ENCODE data around the gene FCHO2.

Gene FCHO2

DNA sequence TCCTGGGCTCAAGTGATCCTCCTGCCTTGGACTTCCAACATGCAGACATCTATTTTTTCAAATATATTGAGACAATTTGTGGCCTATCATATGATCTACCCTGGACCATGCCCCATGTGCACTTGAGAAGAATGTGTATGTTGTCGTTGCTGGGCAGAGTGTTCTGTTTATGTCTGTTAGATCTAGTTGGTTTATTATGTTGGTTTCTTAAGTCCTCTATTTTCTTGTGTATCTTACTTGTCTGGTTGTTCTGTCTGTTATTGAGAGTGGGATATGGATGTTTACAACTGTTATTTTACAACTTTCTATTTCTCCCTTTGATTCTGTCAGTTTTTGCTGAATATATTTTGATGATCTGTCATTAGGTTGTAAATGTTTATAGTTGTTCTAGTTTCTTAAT is 154.3 kb downstream of the FCHO2 start:
- no peak for DNase-seq (ENCODE audit: low spot score)

DNA sequence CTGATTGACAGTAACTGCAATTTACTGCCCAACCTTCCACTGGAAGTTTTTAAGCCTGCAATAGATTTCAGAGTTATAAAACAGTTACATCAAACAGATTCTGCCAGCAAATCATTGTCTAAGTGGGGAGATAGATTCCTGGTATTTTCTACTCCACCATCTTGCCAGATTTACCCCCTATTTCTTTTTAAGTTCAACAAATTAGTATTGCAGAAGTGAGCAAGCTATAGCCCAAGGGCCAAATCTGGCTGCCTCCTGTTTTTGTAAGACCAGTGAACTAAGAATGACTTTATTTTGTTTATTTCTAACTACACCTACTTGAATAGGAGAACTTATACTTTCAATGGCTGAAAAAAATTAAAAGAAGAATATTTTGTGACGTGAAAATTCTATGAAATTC is 155.7 kb downstream of the FCHO2 start:
- no peak for DNase-seq (ENCODE audit: low spot score)

DNA sequence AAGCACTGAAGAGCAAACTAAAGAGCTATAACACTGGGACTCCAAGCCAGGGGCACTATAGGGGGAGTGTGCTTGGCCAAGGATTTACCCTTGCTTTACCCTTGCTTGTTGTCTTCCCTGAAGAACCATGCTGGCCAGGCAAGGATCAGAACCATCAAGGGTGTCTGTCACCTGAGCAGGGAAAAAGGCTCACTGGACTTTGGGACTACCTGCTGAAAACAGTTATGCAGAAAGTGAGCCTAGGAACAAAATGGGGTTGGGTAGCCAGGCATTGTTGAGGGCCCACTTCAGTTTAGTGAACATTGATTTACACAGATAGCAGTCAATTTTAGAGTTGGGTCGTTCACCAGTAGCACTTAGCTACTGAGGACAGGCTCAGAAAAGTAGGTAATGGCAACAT is 156.5 kb downstream of the FCHO2 start:
- no peak for DNase-seq (ENCODE audit: low spot score)

DNA sequence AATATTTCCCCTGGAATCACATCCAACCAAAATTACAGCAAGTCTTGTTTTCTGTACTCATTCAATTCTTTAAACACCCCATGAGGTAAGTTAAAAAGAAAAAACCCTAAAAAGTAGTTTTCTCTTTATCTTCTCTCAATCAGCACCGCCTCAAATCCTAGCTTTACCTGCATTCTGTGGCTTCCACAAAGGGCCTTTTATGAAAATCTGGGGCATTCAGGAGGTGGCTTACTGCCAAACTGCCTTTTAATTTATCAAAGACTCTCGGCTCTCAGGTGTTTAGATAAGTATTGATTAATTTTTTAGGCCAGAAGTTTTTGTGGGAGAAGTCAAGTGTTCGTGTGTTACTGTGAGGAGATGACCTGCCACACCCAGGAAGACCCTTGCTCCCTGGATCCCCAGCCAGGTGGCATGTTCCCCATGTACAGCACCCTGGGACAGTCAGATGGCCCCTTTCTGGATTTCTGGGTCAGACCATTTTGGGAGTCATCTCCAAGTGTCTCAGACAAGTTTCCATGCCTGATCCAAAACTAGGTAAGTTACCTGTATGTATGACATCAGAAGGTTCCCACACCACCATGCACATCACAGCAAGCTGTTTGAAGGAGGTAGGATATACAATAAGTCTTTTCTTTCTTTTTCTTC is 158.3 kb downstream of the FCHO2 start:
- DNase-seq (ENCODE audit: low spot score) = no peak

DNA sequence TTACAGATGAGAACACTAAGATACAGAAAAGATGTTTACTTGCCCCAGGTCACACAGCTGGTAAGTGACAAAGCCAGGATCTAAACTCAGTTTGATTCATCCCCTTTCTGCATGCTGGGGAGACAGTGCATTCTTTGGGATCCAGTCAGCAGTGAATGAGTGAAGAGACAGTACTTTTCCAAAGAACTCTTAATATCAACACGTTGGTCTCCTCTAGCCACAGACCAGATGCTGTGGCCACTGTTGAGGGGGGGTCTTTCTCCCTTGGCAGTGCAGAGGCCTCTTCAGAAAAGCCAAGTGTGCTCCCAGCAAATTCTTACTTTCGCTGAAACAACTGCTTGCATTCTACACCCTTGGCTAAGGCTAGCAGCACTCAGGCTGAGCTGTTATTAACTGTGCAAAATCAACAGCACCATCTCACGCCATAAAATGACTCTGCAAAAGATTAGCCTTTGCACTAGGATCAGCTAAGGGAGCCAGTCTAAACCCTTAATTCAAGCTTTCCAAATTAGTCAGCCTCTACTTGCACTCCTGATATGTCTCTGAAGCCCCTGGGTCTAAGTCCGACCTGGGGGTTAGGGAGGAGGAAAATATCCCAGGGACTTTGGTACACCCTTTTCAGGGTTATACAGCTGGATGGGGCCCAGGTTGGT is 159.7 kb downstream of the FCHO2 start:
- no peak for DNase-seq (ENCODE audit: low spot score)

DNA sequence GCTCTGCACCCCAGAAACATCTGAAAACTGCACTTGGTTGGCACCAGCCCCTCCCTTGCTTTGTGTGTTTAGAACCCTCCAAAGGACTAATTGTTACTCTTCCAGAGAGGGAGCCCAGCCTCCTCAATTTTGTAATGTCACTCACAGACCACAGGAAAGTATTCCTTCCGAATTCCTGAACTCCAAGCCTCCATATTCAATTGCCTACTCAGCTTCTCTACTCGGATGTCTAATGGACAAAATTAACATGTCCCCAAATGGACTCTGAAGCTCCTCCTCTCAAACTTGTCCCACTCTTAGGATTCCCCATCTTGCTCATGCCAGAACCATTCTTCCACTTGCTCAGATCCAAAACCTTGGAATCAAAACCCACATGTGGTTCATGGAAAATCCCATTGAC is 160.7 kb downstream of the FCHO2 start:
- no peak for DNase-seq (ENCODE audit: low spot score)

DNA sequence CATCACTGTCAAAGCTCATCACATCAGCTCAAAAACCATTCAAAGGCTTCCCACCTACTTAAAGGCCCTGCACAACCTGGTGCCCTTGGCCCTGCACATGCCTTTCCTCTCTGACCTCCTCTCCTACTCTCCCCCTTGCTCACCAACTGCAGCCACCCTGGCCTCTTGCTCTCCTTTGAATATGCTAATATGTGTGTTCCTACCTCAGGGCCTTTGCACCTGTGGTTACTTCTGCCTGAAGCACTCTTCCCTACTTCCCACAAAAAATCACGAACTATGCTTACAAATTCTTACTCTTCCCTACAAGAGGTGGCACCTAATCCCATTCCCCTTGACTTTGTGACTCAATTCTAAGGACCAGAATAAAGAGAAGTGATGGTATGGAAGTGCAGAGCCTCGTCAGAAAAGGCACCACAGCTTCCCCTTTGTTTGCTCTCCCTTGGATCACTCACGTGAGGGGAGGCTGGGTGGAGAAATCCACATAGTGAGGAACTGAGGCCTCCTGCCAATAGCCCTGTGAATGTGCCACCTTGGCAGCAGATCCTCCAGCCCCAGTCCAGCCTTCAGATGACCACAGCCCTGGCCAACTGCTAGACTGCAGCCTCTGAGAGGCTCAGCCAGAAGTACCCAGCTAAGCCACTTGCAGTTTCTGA is 161.4 kb downstream of the FCHO2 start:
- DNase-seq (ENCODE audit: low spot score) = no peak

DNA sequence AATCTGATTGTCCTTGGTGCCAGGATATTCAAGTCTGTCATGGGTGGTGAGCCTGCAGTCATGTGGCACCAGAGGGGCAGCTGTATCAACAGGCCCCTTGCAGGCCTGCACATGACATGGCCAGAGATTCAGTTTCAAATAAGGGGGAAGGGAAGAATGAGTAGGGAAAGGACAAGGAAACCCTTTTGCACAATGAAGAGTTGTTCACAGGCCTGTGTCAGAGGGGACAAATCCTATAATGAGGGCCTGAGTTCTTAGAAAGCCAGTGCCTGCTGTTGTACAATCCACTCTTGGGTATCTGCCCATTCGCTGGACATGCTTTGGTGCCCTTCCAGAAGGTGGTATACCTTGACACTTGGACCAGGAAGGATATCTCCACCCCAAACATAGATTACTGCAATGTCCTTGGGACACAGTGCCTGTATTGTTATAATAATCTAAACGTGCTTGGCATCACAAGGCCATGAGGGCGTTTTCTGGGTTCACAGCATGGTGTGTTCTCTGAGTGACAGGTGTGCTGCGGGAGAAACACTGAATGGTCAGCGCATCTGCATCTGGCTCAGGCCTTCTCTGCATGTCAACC is 162.6 kb downstream of the FCHO2 start:
- no peak for DNase-seq (ENCODE audit: low spot score)

DNA sequence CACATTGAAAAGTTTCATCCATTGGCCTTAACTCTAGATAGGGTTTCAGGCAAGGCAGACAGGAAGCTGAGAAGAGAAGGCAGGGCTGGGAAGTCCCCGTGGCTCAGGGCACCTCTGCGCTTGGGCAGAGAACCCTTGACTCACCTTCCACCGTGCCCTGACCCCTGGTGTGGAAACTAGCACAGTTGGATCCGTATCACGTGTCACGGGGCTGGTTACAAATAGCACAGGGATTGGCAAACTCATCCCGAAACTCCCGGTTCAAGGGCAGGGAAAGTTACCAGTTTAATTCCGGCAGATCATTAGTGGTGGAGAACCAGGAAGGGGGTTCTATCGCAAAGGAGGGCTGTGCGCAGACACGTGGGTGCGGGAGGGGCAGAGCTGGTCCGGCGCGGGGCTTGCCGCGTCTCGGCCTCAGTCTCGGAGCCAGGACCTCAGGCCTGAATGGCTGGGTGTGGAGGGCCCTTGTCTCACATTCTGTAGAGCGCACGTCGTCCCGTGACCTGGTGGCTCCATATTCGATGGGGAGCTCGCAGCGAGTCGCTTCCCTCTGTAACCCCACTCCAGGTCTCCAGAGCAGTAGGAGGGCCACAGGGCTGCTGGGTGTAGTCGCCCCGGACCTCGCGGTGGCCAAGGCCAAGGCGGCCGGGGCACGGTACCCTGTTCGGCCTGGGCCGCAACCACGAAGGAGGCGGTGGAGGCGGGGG is 163.8 kb downstream of the FCHO2 start:
- no peak for DNase-seq (ENCODE audit: low spot score)

DNA sequence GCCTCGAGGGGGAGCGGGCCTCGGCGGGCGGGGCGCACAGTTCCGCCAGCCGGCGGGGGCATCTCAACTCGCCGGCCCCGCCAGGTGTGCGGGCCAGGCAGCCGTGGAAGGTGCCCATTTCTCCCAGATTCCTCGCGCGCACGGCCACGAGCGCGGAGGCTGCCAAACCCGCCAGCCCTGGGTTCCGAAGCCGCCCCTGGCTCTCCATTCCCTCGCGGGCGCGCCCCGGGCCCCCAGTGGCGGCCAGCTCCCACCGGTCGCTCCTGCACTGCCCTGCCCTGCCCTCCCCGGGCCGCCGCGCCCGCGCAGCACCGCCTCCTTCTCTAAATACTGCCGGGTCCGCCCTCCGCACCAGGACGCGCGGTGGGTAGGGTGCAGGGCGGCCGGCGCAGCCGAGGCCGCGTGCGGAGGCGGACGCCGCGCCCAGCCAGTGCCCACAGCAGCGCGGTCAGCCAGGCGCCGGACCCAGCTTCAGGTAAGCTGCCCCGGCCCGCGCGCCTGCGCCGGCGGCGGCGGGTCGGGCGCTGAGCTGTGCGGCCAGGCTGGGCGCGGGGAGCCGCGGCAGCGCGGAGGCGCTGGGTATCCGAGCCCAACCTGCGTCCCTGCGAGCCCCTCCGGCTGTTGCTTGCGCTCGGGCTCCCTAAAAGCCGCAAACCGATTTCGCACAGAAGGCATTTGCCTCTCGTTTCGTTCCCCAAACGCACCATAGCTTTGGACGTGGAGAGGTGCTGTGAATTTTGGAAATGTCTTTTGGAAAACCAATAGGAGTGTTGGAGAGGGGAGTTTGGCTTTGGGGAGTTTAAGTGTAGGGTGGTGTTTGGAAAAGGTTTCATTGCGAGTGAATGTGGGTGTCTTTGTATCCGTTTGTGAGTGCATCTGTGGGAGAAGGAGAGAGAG is 164.6 kb downstream of the FCHO2 start, which contains the start of gene TMEM171:
Gene TMEM171, plus strand, starts transcription at position 354 of the 897 bp plus-strand sequence. CDS start 2,799 bp downstream, outside the sequence.
- no peak for DNase-seq (ENCODE audit: low spot score)

DNA sequence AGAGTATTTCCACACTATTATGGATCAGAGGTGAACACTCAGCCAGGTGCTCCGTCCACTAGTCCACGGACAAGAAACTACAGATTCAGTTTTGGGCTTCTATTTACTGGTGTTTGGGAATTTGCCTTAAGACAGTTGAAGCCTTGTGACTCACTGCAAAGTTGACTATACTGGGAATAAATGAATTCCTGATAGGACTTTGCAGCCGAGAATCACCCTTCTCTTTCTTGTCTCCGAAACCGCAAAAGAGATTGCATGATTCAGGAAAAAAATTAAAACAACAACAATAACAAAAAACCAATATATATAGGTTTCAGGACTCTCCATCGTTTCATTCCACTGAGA is 165.2 kb downstream of the FCHO2 start:
- DNase-seq (ENCODE audit: low spot score) = no peak

DNA sequence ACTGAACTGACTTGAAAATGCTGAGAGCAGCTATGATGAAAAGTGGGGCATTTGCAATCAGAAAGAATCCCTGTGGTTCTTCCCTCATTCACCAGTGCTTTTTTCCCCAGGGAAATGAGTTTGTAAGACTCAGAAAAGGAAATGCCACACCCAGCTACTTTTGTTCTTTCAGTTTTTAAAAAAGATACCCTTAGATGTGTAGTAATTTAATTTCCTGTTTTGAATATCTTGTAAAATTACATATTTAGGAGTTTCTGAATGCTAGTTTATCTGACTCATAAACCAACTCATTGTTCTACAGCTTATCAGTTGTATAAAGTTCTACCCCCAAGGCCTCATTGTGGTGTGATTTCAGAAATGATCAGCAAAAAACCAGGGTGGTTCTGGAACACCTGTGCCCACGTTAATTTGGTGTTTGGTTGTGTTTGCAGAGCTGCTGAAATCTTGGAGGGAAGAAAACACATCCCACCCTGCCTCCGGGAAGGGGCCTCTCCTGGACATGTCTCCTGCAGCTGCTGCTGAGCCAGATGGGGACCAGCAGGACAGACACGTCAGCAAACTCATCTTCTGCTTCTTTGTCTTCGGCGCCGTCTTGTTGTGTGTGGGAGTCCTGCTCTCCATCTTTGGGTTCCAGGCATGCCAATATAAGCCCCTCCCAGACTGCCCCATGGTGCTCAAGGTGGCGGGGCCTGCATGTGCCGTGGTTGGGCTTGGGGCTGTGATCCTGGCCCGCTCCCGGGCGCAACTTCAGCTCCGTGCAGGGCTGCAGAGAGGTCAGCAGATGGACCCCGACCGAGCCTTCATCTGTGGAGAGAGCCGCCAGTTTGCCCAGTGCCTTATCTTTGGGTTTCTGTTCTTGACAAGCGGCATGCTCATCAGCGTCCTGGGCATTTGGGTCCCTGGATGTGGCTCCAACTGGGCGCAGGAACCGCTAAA is 167.3 kb downstream of the FCHO2 start:
- no peak for DNase-seq (ENCODE audit: low spot score)

DNA sequence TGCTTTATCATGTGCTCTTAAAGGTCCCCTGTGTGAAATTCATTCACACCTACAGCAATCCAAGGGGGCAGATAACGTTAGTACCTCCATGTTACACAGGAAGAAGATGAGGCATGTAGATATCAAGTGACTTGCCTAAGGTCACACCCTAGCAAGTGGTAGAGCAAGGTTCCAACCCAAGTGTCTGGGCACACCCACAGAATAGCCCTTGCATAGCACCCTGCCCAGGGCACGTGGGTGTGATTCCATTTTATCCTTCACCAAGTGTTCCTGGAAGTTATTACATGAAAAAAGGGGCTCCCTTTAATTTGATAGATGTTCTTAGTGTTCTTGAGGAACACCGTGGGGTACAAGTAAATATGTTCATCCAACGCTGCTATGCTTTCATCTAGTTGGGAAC is 169.4 kb downstream of the FCHO2 start:
- no peak for DNase-seq (ENCODE audit: low spot score)

DNA sequence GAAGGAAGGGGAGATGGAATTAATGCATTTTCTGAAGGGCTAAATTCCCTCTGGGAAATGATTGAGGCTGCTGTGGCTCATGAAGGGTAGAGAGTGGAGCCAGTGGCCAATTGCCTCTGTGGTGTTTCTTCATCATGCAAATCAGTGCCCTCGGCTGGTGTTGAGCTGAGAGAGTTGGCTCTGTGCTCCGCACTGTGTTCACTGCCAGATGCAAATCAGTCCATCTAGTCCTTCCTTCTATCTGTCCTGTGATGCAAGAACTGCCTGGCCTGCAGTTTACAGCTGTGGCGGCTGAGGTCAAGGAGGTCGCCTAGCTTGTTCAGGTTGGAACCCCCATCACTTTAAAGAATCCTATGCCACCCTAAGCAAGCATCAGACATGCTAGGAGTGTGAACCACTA is 170.5 kb downstream of the FCHO2 start:
- DNase-seq (ENCODE audit: low spot score) = peak; percentile 63

DNA sequence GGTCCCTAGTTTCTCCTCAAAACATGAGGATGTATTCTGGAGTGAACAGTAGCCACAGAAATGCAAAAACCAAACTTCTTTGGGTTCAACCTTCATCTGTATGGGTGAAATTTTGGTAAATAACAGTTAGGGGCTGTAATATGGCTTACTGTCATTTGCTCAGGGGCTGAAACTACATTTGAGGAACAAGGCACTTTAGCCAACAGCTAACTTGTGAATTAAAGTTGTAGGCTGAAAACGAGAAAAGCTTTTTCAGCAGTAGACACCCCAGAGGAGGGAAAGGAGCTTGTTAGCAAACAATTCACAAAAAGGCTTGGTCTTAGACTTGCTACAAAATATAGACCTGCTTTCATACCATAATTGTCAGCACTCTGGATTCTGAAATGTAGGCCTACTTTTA is 171.1 kb downstream of the FCHO2 start:
- DNase-seq (ENCODE audit: low spot score) = peak; percentile 37

DNA sequence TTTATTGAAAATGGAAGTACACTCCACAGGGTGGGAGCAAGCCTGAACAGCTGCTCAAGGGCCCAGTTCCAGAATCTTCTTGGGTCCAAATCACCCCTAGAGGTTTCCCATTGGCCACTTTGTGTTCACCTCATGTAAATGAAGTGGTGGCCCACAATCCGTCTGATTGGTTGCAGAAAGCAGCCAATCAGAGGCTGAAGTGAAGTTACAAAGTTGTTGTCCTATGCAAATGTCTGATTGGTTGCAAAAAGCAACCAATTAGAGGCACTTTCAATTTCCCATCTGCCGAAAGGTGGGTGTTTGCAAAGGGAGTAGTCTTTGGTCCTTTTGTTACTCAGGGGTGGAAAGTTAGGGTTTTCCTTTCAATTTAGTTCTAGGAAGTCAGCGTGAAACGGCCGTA is 173.3 kb downstream of the FCHO2 start:
- DNase-seq (ENCODE audit: low spot score) = no peak

DNA sequence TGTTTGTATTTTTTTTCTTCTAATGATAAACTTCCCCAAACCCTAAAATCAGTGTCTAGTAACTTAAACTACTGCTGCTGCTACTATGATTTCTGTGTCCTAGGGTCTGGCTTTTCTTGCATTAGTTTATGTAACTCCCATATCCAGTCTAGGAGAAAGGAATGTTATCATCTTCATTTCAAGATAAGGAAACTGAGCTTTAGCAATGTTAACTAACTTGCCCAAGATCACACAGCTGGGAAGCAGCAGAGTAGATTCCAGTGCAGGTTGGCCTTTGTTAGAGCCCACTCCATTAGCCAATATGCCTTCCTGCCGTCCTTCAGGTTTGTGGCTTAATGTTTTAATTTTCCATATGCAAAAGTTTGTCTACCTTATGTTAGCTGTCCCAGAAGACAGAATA is 175.0 kb downstream of the FCHO2 start:
- DNase-seq (ENCODE audit: low spot score) = no peak

DNA sequence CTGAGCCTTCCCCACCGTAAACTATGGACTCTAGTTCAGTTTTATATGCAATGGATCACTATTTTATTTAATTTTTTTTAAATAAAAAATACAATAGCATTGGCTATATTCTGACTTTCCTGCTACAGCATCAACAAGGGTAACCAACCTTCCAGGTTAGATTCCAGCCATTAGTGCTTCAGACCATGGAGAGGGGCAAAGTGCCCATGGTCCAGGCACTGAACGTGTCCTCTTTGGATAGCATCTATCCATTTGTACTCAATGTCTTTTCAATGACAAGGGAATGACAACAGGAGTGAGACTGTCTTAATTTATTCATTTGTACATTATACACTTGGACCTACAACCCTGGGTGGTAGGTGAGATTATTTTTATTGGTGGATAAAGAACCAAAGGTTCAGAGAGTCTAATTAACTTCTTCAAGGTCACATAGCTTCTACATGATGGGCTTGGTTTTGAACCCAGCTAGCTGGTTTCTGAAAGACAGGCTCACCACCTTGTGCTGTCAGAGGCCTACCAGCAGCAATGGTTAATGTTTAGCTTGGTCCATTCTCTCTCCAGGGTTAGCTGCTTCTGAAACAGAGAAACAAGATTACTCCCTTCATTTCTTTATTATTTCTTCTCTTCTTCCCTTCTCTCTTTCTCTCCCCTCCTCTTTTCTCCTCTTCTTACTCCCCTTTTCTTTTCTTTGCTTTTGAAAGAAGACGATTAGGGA is 176.0 kb downstream of the FCHO2 start:
- no peak for DNase-seq (ENCODE audit: low spot score)

DNA sequence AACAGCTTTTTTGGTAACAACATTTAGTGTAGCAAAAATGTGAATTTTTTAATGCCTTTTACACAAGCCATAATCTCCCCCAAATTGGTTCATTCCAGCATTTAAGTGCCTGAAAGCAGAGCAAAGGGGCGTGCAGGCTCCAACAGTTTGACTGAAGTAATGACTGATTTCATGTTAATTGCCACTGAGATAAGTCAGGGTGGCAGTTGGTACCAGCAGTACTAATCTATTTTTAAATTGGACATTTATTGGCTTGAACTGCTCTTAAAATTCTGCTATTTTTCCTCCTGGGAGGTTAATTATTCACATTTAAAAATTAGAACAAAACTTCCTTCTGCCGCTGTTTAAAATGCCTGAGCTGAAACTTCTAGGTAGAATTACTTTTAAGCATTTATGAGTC is 176.9 kb downstream of the FCHO2 start:
- DNase-seq (ENCODE audit: low spot score) = no peak

DNA sequence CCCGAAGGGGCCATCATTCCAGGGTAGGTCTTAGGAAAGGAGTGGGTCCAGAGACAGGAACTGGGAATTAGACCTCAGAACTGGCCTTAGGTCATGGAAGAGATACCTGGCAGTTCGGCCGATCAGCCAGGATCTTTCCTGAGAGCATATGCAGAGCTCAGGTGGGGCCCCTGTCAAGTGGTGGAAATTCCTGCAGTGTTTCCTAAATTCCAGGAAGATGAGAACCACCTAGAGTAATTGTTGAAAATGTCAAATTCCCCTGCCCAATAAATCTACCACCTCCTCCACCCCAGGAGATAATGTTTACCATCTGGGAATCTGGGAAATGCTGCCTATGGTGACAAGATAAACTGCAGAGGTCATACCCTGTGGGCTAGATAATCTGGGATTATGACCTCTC is 179.2 kb downstream of the FCHO2 start:
- no peak for DNase-seq (ENCODE audit: low spot score)

All from NAMALWA (cell line).